Testis (tissue), 3 donors: Measurements from ENCODE around the gene ARHGDIG. TPM values are rescaled to one million over a fixed set of nuclear protein-coding genes. Genes with fewer than 3 reads are reported as not detected.

ENCODE experiments used
- DNase-seq: peaks from one replicate; pipeline ENCODE4 v3.0.0-alpha.2; 2019
- H3K27ac ChIP-seq, 2 donors: fragments of 200-600 bp; sonication (generic); one replicate each; pipeline ENCODE4 v1.5.1; 2019
- H3K27me3 ChIP-seq: fragments of 200-600 bp; sonication (generic); one replicate; pipeline ENCODE4 v1.5.1; 2019
- H3K36me3 ChIP-seq: fragments of 200-600 bp; sonication (generic); one replicate; pipeline ENCODE4 v1.5.1; 2017; ENCODE audit warnings: low read depth; ENCODE audit errors: missing control alignments
- H3K4me1 ChIP-seq: fragments of 200-600 bp; sonication (generic); one replicate; pipeline ENCODE4 v1.5.1; 2019
- H3K4me3 ChIP-seq, 2 donors: fragments of 200-600 bp; sonication (generic); one replicate each; pipeline ENCODE4 v1.5.1; 2017 to 2019
- H3K9me3 ChIP-seq: fragments of 200-600 bp; sonication (generic); one replicate; pipeline ENCODE4 v1.5.1; 2017
- POLR2A ChIP-seq: fragments of 450-650 bp; IDR thresholded peaks from one replicate; pipeline ENCODE4 v1.6.1; 2017; ENCODE audit warnings: antibody characterized with exemption, mild to moderate bottlenecking, moderate library complexity
- WGBS, 2 donors: methylation state at CpG; one replicate each; pipeline ENCODE4 v1.1.5; 2018; 5-methylcytosine and 5-hydroxymethylcytosine counted together
- intact Hi-C: fragments of 100-400 bp; cut with DNase I; formaldehyde crosslinking; loops from one replicate; pipeline ENCODE4 v1.15.1; 2023; ENCODE audit warnings: low total_unique reads
- polyA plus RNA-seq: library from polyadenylated mRNA; stranded (reverse); fragments of 350-450 nt; fragmentation: Illumina TruSeq; extraction: RNeasy Lipid Tissue Mini Kit (QIAGEN cat#74804); gene quantifications from one replicate; pipeline ENCODE4 v1.2.3, GENCODE V29; 2014; ENCODE audit warnings: low read depth, low replicate concordance; ENCODE audit not compliant: insufficient read depth
- total RNA-seq, 2 donors: library from RNA; depleted of rRNA; stranded (reverse); fragments of >200 nt; gene quantifications; one replicate each; pipeline ENCODE4 v1.2.3, GENCODE V29; 2016
- TF ChIP-seq, protein P1 (sequence below), 3 experiments: fragments of 450-650 bp in 2 of 3; fragments of 200-600 bp in 1 of 3; sonication (generic) in 1 of 3; IDR thresholded peaks; one replicate each; pipeline ENCODE4 v1.5.1; 2016 to 2019; ENCODE audit warnings: antibody characterized with exemption in 3 of 3, mild to moderate bottlenecking in 2 of 3, moderate library complexity in 1 of 3

Gene ARHGDIG
- total and polyA plus RNA-seq, 3 donors from 2014 or later, result 2.9 to 7.7 (median 6.6) TPM

GRCh38 chr16:317583-317982, 37.2 kb downstream of the ARHGDIG start:
- Histone ChIP-seq H3K36me3 (no peaks in the 10 kb centered on the region), H3K4me3 (no peak overlapping the region), H3K27me3 (no peaks in the 10 kb centered on the region), H3K4me1 (no peaks in the 10 kb centered on the region), H3K9me3 (no peaks in the 10 kb centered on the region), H3K27ac (no peak overlapping the region)
- no peak for DNase-seq
- no peak for TF ChIP-seq POLR2A
- TF ChIP-seq, protein P1, sequence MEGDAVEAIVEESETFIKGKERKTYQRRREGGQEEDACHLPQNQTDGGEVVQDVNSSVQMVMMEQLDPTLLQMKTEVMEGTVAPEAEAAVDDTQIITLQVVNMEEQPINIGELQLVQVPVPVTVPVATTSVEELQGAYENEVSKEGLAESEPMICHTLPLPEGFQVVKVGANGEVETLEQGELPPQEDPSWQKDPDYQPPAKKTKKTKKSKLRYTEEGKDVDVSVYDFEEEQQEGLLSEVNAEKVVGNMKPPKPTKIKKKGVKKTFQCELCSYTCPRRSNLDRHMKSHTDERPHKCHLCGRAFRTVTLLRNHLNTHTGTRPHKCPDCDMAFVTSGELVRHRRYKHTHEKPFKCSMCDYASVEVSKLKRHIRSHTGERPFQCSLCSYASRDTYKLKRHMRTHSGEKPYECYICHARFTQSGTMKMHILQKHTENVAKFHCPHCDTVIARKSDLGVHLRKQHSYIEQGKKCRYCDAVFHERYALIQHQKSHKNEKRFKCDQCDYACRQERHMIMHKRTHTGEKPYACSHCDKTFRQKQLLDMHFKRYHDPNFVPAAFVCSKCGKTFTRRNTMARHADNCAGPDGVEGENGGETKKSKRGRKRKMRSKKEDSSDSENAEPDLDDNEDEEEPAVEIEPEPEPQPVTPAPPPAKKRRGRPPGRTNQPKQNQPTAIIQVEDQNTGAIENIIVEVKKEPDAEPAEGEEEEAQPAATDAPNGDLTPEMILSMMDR (IDR thresholded peaks at IDR 0.05), result no peak
- intact Hi-C loops, result no loop called here
- 91 to 95% methylated on average over 5 of the region's 5 CpGs for WGBS, 2 donors

DNA sequence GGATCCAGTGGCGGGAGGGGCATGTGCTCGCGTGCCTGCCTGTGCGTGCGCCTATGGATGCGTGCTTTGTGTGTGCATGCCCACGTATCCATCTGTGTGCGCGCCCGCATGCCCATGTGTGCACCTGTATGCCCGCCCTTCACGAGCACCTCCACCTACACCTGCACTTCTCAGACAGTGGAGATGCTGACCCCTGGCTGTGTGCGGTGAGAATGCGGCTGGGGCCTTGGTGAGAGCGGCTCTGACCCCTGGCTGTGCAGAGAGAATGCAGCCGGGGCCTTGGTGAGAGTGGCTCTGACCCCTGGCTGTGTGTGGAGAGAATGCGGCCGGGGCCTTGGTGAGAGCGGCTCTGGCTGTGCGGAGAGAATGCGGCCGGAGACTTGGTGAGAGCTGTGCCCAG, 38.2 kb downstream of the ARHGDIG start:
- DNase-seq, result no peak
- no peak overlapping the region for H3K4me3 ChIP-seq
- intact Hi-C loops, result no loop called here
- no peaks in the 10 kb centered on the region for H3K9me3 ChIP-seq
- no peaks in the 10 kb centered on the region for H3K4me1 ChIP-seq
- 87% methylated on average over 21 to 22 of the region's 22 CpGs for WGBS, 2 donors
- no peaks in the 10 kb centered on the region for H3K27me3 ChIP-seq
- no peak overlapping the region for H3K27ac ChIP-seq
- TF ChIP-seq, protein P1 (IDR thresholded peaks at IDR 0.05), result no peak
- no peak for TF ChIP-seq POLR2A
- no peaks in the 10 kb centered on the region for H3K36me3 ChIP-seq

GRCh38 chr16:320206-320605, 39.8 kb downstream of the ARHGDIG start:
- WGBS, 2 donors, result 94 to 95% methylated on average over 5 of the region's 5 CpGs
- TF ChIP-seq, protein P1 (IDR thresholded peaks at IDR 0.05), result no peak
- TF ChIP-seq POLR2A, result no peak
- DNase-seq, result no peak
- Histone ChIP-seq H3K36me3 (no peaks in the 10 kb centered on the region), H3K27ac (no peak overlapping the region), H3K9me3 (no peaks in the 10 kb centered on the region), H3K4me3 (no peak overlapping the region), H3K4me1 (no peaks in the 10 kb centered on the region), H3K27me3 (no peaks in the 10 kb centered on the region)
- intact Hi-C loops, result no loop called here

DNA sequence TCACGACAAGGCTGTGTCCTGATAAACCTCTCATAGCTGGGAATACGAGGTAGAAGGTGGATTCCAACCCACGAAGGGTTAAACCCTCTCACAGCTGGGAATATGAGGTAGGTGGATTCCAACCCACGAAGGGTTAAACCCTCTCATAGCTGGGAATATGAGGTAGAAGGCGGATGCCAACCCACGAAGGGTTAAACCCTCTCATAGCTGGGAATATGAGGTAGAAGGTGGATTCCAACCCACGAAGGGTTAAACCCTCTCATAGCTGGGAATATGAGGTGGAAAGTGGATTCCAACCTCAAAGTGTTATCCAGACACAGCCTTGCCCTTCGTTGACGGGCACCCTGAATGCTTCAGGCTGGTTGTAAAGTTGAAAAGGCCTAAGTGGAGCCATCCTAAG, 41.1 kb downstream of the ARHGDIG start:
- Histone ChIP-seq H3K27me3 (no peaks in the 10 kb centered on the region), H3K36me3 (no peaks in the 10 kb centered on the region), H3K4me1 (no peaks in the 10 kb centered on the region), H3K9me3 (no peaks in the 10 kb centered on the region), H3K27ac (no peak overlapping the region), H3K4me3 (no peak overlapping the region)
- 78 to 80% methylated on average over 9 of the region's 9 CpGs for WGBS, 2 donors
- no peak for DNase-seq
- intact Hi-C loops, result no loop called here
- TF ChIP-seq, protein P1 (IDR thresholded peaks at IDR 0.05), result no peak
- no peak for TF ChIP-seq POLR2A

- TF ChIP-seq POLR2A, result no peak
- TF ChIP-seq, protein P1 (IDR thresholded peaks at IDR 0.05), result no peak
- 89 to 90% methylated on average over 12 to 13 of the region's 13 CpGs for WGBS, 2 donors
- H3K27ac ChIP-seq, result no peak overlapping the region
- H3K36me3 ChIP-seq, result no peaks in the 10 kb centered on the region
- no peaks in the 10 kb centered on the region for H3K4me1 ChIP-seq
- no peak for DNase-seq
- no peaks in the 10 kb centered on the region for H3K27me3 ChIP-seq
- no peak overlapping the region for H3K4me3 ChIP-seq
- intact Hi-C loops, result no loop called here
- no peaks in the 10 kb centered on the region for H3K9me3 ChIP-seq
Observed at GRCh38 chr16:322476-323143, 42.2 kb downstream of the ARHGDIG start.
